SK-N-SH treated with all-trans-retinoic acid at 6 μM for 48 hours (cell line): ENCODE results near the gene STAG1.

Experiments used
- ARNTL ChIP-seq: fragments of 450-650 bp; formaldehyde crosslinking; IDR thresholded peaks from 2 replicates; pipeline ENCODE4 v1.5.0; 2020; ENCODE audit warnings: low read depth, mild to moderate bottlenecking, moderate library complexity, borderline replicate concordance
- ESRRG ChIP-seq: fragments of 250-450 bp; sonication (Bioruptor Pico); IDR thresholded peaks from 2 replicates; pipeline ENCODE4 v1.6.1; 2021; ENCODE audit warnings: mild to moderate bottlenecking
- GLIS3 ChIP-seq: fragments of 250-450 bp; sonication (Bioruptor Pico); IDR thresholded peaks from 2 replicates; pipeline ENCODE4 v1.5.0; 2020; ENCODE audit warnings: mild to moderate bottlenecking, moderate library complexity
- ISL1 ChIP-seq: fragments of 250-450 bp; sonication (Bioruptor Pico); IDR thresholded peaks from 2 replicates; pipeline ENCODE4 v2.1.2; 2022; ENCODE audit warnings: mild to moderate bottlenecking, moderate library complexity
- RARB ChIP-seq: fragments of 250-450 bp; sonication (Bioruptor Pico); IDR thresholded peaks from 2 replicates; pipeline ENCODE4 v1.8.0; 2021; ENCODE audit warnings: mild to moderate bottlenecking, moderate library complexity
- SNAI2 ChIP-seq: fragments of 250-450 bp; sonication (Bioruptor Pico); IDR thresholded peaks from 2 replicates; pipeline ENCODE4 v1.5.0; 2020; ENCODE audit warnings: mild to moderate bottlenecking, moderate library complexity
- ZC3H10 ChIP-seq: fragments of 250-450 bp; sonication (Bioruptor Pico); IDR thresholded peaks from 2 replicates; pipeline ENCODE4 v1.5.1; 2021; ENCODE audit warnings: mild to moderate bottlenecking, moderate library complexity
- ZFP3 ChIP-seq: fragments of 250-450 bp; sonication (Bioruptor Pico); IDR thresholded peaks from 2 replicates; pipeline ENCODE4 v1.5.0; 2020; ENCODE audit warnings: mild to moderate bottlenecking, moderate library complexity
- ZFP30 ChIP-seq: fragments of 450-650 bp; formaldehyde crosslinking; IDR thresholded peaks from 2 replicates; pipeline ENCODE4 v1.5.0; 2022; ENCODE audit warnings: mild to moderate bottlenecking, moderate library complexity
- ZNF70 ChIP-seq: fragments of 450-650 bp; formaldehyde crosslinking; IDR thresholded peaks from 2 replicates; pipeline ENCODE4 v1.5.0; 2020; ENCODE audit warnings: mild to moderate bottlenecking, moderate library complexity
- ZNF8 ChIP-seq: fragments of 450-650 bp; formaldehyde crosslinking; IDR thresholded peaks from 2 replicates; pipeline ENCODE4 v1.5.0; 2020; ENCODE audit warnings: mild to moderate bottlenecking, moderate library complexity
- TF ChIP-seq, protein P1 (sequence below): fragments of 250-450 bp; sonication (Bioruptor Pico); IDR thresholded peaks from 2 replicates; pipeline ENCODE4 v1.8.0; 2020; ENCODE audit warnings: mild to moderate bottlenecking, moderate library complexity, borderline replicate concordance
- TF ChIP-seq, protein P2 (sequence below): fragments of 250-450 bp; sonication (Bioruptor Pico); IDR thresholded peaks from 2 replicates; pipeline ENCODE4 v1.5.1; 2020; ENCODE audit warnings: low read depth, mild to moderate bottlenecking, moderate library complexity
- TF ChIP-seq, protein P3 (sequence below): fragments of 250-450 bp; sonication (Bioruptor Pico); IDR thresholded peaks from 2 replicates; pipeline ENCODE4 v1.8.0; 2021; ENCODE audit warnings: low read depth, mild to moderate bottlenecking, moderate library complexity, borderline replicate concordance

DNA sequence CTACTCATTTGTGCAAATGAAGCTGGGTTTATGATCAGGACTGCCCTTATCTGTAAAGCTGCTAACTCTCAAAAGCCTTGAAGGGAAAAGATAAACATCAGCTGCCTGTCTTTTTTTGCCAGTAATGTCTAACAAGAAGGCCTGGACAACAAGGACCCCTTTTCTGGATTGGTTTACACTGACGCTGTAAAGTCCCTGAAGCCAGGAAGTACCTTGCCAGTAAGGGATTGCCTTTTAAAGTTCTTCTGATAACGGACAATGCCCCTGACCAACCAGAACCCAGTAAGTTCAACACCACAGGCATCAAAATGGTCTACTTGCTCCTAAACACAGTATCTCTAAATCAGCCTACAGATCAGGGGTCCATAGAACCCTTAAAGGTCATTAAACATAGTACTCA, 324.0 kb downstream of the STAG1 start:
- TF ChIP-seq ZNF8 (CRISPR knock-in tag) (no peak), ESRRG (no peak), ZFP30 (CRISPR knock-in tag) (no peak), ZNF70 (CRISPR knock-in tag) (no peak), ARNTL (CRISPR knock-in tag) (no peak), ZFP3 (no peak), GLIS3 (CRISPR knock-in tag) (no peak), SNAI2 (CRISPR knock-in tag) (no peak), RARB (CRISPR knock-in tag) (no peak), ZC3H10 (CRISPR knock-in tag) (no peak), ISL1 (CRISPR knock-in tag) (no peak)
- TF ChIP-seq, protein P1, sequence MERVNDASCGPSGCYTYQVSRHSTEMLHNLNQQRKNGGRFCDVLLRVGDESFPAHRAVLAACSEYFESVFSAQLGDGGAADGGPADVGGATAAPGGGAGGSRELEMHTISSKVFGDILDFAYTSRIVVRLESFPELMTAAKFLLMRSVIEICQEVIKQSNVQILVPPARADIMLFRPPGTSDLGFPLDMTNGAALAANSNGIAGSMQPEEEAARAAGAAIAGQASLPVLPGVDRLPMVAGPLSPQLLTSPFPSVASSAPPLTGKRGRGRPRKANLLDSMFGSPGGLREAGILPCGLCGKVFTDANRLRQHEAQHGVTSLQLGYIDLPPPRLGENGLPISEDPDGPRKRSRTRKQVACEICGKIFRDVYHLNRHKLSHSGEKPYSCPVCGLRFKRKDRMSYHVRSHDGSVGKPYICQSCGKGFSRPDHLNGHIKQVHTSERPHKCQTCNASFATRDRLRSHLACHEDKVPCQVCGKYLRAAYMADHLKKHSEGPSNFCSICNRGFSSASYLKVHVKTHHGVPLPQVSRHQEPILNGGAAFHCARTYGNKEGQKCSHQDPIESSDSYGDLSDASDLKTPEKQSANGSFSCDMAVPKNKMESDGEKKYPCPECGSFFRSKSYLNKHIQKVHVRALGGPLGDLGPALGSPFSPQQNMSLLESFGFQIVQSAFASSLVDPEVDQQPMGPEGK (CRISPR knock-in tag), result no peak
- TF ChIP-seq, protein P2, sequence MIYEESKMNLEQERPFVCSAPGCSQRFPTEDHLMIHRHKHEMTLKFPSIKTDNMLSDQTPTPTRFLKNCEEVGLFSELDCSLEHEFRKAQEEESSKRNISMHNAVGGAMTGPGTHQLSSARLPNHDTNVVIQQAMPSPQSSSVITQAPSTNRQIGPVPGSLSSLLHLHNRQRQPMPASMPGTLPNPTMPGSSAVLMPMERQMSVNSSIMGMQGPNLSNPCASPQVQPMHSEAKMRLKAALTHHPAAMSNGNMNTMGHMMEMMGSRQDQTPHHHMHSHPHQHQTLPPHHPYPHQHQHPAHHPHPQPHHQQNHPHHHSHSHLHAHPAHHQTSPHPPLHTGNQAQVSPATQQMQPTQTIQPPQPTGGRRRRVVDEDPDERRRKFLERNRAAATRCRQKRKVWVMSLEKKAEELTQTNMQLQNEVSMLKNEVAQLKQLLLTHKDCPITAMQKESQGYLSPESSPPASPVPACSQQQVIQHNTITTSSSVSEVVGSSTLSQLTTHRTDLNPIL (CRISPR knock-in tag), result no peak
- TF ChIP-seq, protein P3, sequence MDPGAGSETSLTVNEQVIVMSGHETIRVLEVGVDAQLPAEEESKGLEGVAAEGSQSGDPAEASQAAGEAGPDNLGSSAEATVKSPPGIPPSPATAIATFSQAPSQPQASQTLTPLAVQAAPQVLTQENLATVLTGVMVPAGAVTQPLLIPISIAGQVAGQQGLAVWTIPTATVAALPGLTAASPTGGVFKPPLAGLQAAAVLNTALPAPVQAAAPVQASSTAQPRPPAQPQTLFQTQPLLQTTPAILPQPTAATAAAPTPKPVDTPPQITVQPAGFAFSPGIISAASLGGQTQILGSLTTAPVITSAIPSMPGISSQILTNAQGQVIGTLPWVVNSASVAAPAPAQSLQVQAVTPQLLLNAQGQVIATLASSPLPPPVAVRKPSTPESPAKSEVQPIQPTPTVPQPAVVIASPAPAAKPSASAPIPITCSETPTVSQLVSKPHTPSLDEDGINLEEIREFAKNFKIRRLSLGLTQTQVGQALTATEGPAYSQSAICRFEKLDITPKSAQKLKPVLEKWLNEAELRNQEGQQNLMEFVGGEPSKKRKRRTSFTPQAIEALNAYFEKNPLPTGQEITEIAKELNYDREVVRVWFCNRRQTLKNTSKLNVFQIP, result no peak
